Peyer's patch (tissue), 4 donors: ENCODE data around the gene MAF.

ENCODE experiments used
- POLR2A ChIP-seq, 2 donors: fragments of 450-650 bp; IDR thresholded peaks; one replicate each; pipeline ENCODE4 v1.5.1; 2017; ENCODE audit warnings: antibody characterized with exemption in 2 of 2, mild to moderate bottlenecking in 2 of 2, moderate library complexity in 2 of 2
- TF ChIP-seq, protein P1 (sequence below), 6 experiments: fragments of 450-650 bp in 4 of 6; fragments of 200-600 bp in 2 of 6; sonication (generic) in 1 of 6; IDR thresholded peaks; one replicate each; pipeline ENCODE4 v1.5.1; 2017 to 2019; ENCODE audit warnings: antibody characterized with exemption in 6 of 6, mild to moderate bottlenecking in 3 of 6, moderate library complexity in 1 of 6

DNA sequence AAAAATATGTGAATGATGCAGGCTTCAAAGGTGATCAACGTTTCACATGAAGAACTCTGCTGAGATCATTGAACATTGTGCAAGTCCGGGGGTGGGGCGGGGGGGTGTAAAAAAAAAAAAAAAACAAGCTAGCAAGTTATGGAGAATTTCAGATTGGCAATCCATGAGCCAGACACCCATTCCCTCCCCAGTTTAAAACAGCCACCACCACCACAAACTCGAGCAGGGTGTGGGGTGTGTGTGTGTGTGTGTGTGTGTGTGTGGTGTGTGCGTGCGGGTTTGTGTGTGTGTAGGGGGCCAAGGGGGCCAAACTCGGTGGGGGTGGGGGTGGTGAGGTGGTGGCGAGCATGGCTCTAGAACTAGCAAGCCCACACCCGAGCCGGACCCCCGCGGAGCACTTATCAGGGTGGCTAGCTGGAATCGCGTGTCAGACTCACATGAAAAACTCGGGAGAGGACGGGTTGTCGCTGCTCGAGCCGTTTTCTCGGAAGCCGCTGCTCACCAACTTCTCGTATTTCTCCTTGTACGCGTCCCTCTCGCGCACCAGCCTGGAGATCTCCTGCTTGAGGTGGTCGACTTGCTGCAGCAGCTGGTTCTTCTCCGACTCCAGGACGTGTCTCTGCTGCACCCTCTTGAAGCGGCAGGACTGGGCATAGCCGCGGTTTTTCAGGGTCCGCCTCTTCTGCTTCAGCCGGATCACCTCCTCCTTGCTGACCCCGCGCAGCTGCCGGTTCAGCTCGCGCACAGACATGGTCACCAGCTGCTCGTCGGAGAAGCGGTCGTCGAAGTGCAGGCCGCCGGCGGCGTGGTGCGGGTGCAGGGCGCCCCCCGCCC is 2.0 kb downstream of the MAF start:
- TF ChIP-seq, protein P1, sequence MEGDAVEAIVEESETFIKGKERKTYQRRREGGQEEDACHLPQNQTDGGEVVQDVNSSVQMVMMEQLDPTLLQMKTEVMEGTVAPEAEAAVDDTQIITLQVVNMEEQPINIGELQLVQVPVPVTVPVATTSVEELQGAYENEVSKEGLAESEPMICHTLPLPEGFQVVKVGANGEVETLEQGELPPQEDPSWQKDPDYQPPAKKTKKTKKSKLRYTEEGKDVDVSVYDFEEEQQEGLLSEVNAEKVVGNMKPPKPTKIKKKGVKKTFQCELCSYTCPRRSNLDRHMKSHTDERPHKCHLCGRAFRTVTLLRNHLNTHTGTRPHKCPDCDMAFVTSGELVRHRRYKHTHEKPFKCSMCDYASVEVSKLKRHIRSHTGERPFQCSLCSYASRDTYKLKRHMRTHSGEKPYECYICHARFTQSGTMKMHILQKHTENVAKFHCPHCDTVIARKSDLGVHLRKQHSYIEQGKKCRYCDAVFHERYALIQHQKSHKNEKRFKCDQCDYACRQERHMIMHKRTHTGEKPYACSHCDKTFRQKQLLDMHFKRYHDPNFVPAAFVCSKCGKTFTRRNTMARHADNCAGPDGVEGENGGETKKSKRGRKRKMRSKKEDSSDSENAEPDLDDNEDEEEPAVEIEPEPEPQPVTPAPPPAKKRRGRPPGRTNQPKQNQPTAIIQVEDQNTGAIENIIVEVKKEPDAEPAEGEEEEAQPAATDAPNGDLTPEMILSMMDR (IDR thresholded peaks at IDR 0.05), result peak in 1 of 6 experiments; percentile 15
- no peak for TF ChIP-seq POLR2A (IDR thresholded peaks at IDR 0.05)
